Osteocyte (in vitro differentiated cells): ENCODE results near the gene RETNLB. TPM values are rescaled to one million over a fixed set of nuclear protein-coding genes. Genes with fewer than 3 reads are reported as not detected.

Experiments
- DNase-seq: peaks from one replicate; pipeline ENCODE4 v3.0.0; 2021; ENCODE audit warnings: mixed read lengths; ENCODE audit not compliant: unreplicated experiment; ENCODE audit errors: extremely low spot score
- H3K27ac Mint-ChIP-seq: one replicate; pipeline ENCODE4 v1.8.0; 2021; ENCODE audit warnings: mild to moderate bottlenecking, mixed read lengths; ENCODE audit not compliant: unreplicated experiment
- H3K27me3 Mint-ChIP-seq: one replicate; pipeline ENCODE4 v1.8.0; 2021; ENCODE audit warnings: mixed read lengths; ENCODE audit not compliant: unreplicated experiment
- H3K36me3 Mint-ChIP-seq: one replicate; pipeline ENCODE4 v1.8.0; 2021; ENCODE audit warnings: mixed read lengths; ENCODE audit not compliant: unreplicated experiment
- H3K4me1 Mint-ChIP-seq: one replicate; pipeline ENCODE4 v1.8.0; 2021; ENCODE audit warnings: mixed read lengths; ENCODE audit not compliant: unreplicated experiment
- H3K4me3 Mint-ChIP-seq: one replicate; pipeline ENCODE4 v1.8.0; 2021; ENCODE audit warnings: mild to moderate bottlenecking, moderate library complexity, mixed read lengths; ENCODE audit not compliant: unreplicated experiment
- H3K9me3 Mint-ChIP-seq: one replicate; pipeline ENCODE4 v1.8.0; 2021; ENCODE audit warnings: mixed read lengths; ENCODE audit not compliant: unreplicated experiment
- total RNA-seq: library from RNA; stranded (reverse); gene quantifications from 2 replicates; pipeline ENCODE4 v1.2.1, GENCODE V29; 2021
- TF ChIP-seq, protein P1 (sequence below): fragments of 200-600 bp; sonication (generic); IDR thresholded peaks from 2 replicates; pipeline ENCODE4 v1.5.0; 2021; ENCODE audit warnings: antibody characterized with exemption, mild to moderate bottlenecking, moderate library complexity

Gene RETNLB
- total RNA-seq, 1 donor from 2014 or later, result not detected

DNA sequence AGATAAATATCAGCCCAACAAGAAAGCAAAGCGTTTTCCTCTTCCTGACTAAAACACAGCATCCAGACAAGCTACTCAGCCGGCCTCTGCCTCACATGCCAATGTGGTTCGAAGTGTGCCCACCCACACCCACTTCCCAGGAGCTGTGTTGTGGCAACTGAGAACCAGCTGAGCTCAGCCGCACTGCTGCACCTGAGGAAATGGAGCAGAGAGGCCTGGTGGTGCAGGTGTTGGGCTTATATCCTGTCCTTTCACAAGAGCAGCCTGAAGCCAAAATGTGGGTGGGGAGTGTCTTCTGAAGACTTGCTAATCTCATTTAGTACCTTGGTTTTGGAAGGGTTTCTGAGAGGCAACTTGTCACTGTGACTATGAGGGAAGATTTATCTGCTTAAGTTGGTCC is 23.0 kb upstream of the RETNLB start:
- H3K27ac Mint-ChIP-seq, result no peak overlapping the region
- no peaks in the 10 kb centered on the region for H3K36me3 Mint-ChIP-seq
- no peaks in the 10 kb centered on the region for H3K4me1 Mint-ChIP-seq
- peaks cover 7% of the 10 kb centered on the region for H3K27me3 Mint-ChIP-seq
- TF ChIP-seq, protein P1, sequence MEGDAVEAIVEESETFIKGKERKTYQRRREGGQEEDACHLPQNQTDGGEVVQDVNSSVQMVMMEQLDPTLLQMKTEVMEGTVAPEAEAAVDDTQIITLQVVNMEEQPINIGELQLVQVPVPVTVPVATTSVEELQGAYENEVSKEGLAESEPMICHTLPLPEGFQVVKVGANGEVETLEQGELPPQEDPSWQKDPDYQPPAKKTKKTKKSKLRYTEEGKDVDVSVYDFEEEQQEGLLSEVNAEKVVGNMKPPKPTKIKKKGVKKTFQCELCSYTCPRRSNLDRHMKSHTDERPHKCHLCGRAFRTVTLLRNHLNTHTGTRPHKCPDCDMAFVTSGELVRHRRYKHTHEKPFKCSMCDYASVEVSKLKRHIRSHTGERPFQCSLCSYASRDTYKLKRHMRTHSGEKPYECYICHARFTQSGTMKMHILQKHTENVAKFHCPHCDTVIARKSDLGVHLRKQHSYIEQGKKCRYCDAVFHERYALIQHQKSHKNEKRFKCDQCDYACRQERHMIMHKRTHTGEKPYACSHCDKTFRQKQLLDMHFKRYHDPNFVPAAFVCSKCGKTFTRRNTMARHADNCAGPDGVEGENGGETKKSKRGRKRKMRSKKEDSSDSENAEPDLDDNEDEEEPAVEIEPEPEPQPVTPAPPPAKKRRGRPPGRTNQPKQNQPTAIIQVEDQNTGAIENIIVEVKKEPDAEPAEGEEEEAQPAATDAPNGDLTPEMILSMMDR, result no peak
- DNase-seq, result no peak
- no peaks in the 10 kb centered on the region for H3K9me3 Mint-ChIP-seq
- no peak overlapping the region for H3K4me3 Mint-ChIP-seq

DNA sequence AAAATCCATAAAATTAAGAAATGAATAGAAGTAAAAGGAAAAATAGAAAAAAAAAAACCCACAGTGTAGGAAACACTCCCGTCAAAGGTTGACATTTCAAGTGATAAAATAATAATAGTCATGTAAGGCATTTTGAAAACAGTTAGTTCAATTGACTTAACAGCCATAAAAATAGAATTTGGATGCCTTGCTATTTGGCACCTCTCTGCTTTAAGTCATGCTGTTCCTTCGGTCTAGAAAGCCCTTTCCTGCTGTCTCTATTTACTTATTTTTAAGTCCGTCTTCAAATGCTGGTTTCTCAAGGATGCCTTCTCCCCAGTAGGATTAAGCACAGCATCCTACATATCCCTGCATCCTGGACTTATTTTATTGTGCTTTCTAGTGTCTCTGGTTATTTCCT is 22.3 kb upstream of the RETNLB start:
- H3K27me3 Mint-ChIP-seq, result no peaks in the 10 kb centered on the region
- no peaks in the 10 kb centered on the region for H3K4me1 Mint-ChIP-seq

DNA sequence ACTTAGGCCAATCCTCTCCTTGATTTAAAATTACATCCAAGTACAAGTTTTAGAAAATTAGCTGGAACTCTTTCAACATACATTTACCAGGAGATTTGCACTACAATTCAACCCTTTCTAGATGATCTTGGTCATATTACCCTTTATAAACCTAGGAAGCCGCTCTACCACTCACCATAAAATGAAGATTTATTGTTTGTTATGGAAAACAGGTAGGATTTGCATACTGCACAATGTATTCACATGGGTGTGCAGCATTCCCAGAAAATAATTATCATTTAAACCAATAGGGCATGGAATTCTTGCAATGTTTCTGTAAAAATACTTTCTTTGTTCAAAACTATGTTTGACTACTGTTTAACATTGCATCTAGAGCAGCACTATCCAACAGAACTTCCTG is 18.4 kb upstream of the RETNLB start:
- no peak for DNase-seq
- no peak overlapping the region for H3K4me3 Mint-ChIP-seq
- H3K4me1 Mint-ChIP-seq, result no peaks in the 10 kb centered on the region
- H3K27ac Mint-ChIP-seq, result no peak overlapping the region
- no peaks in the 10 kb centered on the region for H3K9me3 Mint-ChIP-seq
- H3K36me3 Mint-ChIP-seq, result no peaks in the 10 kb centered on the region
- no peaks in the 10 kb centered on the region for H3K27me3 Mint-ChIP-seq
- TF ChIP-seq, protein P1, result no peak

More for the DNA sequence above, 22.3 kb upstream of the RETNLB start:
- DNase-seq, result no peak
- Mint-ChIP-seq H3K36me3 (no peaks in the 10 kb centered on the region), H3K27ac (no peak overlapping the region), H3K4me3 (no peak overlapping the region), H3K9me3 (no peaks in the 10 kb centered on the region)
- TF ChIP-seq, protein P1, result no peak

DNA sequence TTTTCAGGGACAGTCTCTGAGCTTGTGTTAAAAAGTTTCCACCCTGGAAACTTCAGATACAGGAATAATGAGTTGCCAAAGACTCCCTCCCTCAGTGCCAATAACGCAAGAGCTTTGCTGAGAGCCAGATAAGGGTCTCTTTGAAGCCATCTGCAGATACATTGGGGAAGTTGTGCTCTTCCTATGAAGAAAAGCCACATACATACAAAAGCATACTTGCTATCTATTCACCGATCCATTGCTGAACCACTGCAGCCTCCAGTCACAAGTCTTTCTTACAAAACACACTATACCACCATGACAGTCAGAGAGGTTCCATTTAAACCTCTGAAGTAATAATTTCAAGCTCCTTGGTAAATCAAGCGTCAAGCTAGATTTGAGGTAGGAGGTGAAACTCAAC is 10.0 kb upstream of the RETNLB start:
- Mint-ChIP-seq H3K4me1 (no peaks in the 10 kb centered on the region), H3K27ac (no peak overlapping the region), H3K36me3 (no peaks in the 10 kb centered on the region), H3K27me3 (no peaks in the 10 kb centered on the region), H3K4me3 (no peak overlapping the region), H3K9me3 (no peaks in the 10 kb centered on the region)
- no peak for DNase-seq
- TF ChIP-seq, protein P1, result no peak

DNA sequence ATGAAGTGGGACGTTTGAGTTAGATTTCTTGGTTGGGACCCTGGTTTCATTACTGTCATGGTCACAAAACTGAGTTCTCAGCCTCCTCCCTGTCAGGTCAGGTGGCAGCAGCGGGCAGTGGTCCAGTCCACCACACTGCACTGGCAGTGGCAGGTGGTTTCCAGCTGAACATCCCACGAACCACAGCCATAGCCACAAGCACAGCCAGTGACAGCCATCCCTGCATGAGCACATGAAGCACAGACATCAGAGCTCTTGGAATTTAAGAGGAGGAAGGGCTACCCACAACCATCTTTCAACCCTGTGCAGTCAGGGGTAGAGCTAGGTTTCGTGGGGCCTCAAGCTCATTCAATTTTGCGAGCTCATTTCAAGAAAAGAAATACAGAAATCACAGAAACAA is 1.5 kb downstream of the RETNLB start:
- Mint-ChIP-seq H3K9me3 (no peaks in the 10 kb centered on the region), H3K27ac (no peak overlapping the region), H3K36me3 (no peaks in the 10 kb centered on the region), H3K4me1 (no peaks in the 10 kb centered on the region), H3K4me3 (no peak overlapping the region), H3K27me3 (no peaks in the 10 kb centered on the region)
- TF ChIP-seq, protein P1, result no peak
- no peak for DNase-seq
